Inflammatory macrophage (primary cell): ENCODE results near the gene CCNJL.

Experiments
- DNase-seq, 2 donors: peaks; one replicate each; pipeline ENCODE4 v3.0.0-alpha.2; 2020 to 2022

CCNJL gene

GRCh38 chr5:160221082-160221481, 91.3 kb downstream of the CCNJL start:
- DNase-seq, result no peak

- no peak for DNase-seq
Observed at GRCh38 chr5:160219356-160219755, 93.0 kb downstream of the CCNJL start.

- no peak for DNase-seq
Observed at GRCh38 chr5:160213537-160213936, 98.8 kb downstream of the CCNJL start.

GRCh38 chr5:160211352-160211751, 101.0 kb downstream of the CCNJL start:
- no peak for DNase-seq

- no peak for DNase-seq
Observed at GRCh38 chr5:160210606-160211005, 101.8 kb downstream of the CCNJL start.

- DNase-seq, result no peak
Observed at GRCh38 chr5:160209917-160210316, 102.4 kb downstream of the CCNJL start.

- no peak for DNase-seq
Observed at GRCh38 chr5:160207061-160207460, 105.3 kb downstream of the CCNJL start.
